ENCODE measurements around the gene ZNF490.

Gene ZNF490

DNA sequence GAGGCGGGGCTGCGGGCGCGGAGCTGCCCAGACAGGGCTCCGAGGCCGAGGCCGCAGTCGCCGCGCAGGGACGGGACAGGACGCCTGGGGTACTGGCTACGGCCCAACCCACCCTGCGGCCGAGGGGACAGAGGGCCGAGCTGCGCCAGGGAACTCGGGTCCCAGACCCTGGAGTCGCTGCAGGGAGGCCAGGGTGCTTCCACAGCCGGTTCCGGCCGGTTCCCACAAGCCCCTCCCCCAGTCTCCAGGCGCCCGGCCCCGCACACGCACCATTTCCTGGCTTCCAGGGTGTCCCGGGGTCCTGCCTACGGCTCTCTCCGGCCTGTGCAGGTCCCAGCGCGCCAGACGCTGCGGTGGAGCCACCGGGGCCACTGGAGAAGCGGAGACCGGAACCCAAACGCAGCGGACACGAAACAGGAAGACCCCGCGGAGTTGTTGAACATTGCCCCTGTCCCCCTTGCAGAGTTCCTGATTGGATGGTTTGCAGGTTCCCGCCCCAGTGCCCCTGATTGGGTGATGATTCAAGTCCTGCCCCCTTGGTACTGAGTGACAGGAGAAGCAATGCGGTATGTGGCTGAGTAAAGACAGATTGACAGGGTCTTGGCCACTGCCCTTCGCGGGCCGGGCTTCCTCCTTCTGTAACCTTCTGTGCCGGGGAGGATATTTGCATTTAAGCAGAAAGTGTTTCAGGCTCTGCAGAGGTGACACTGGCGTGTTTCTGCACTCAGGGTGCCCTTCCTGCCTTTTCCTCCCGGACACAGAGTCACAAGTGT lies 59.4 kb downstream of the ZNF490 start, which contains the start of gene ZNF564 (continued):
- TF ChIP-seq ZNF629 (tag by site-specific recombination; IDR thresholded peaks at IDR 0.05) (peak; percentile 75), ZNF16 (tag by site-specific recombination; IDR thresholded peaks at IDR 0.05; ENCODE audit: low read depth) (no peak), MZF1 (tag by site-specific recombination; IDR thresholded peaks at IDR 0.05; ENCODE audit: borderline replicate concordance) (0 out of 2 replicates have a peak, but pooled peaks have one; percentile 42), ZNF292 (tag by site-specific recombination; IDR thresholded peaks at IDR 0.05; ENCODE audit: borderline replicate concordance, low read depth) (no peak), ZBTB17 (tag by site-specific recombination; IDR thresholded peaks at IDR 0.05) (peak; percentile 84), ZNF561 (tag by site-specific recombination; IDR thresholded peaks at IDR 0.05; ENCODE audit: borderline replicate concordance) (peak; percentile 100), ZSCAN16 (tag by site-specific recombination; IDR thresholded peaks at IDR 0.05) (0 out of 2 replicates have a peak, but pooled peaks have one; percentile 48), ZNF112 (tag by site-specific recombination; IDR thresholded peaks at IDR 0.05) (no peak), ZBTB1 (tag by site-specific recombination; IDR thresholded peaks at IDR 0.05) (peak; percentile 90), ZNF549 (tag by site-specific recombination; IDR thresholded peaks at IDR 0.05) (no peak), MYNN (tag by site-specific recombination; IDR thresholded peaks at IDR 0.05; ENCODE audit: borderline replicate concordance) (no peak), ZFP69B (tag by site-specific recombination; IDR thresholded peaks at IDR 0.05) (peak; percentile 94), ZNF394 (tag by site-specific recombination; IDR thresholded peaks at IDR 0.05; ENCODE audit: borderline replicate concordance) (peak; percentile 100), GLIS1 (tag by site-specific recombination; IDR thresholded peaks at IDR 0.05) (peak; percentile 70; the same call in 1 of the 2 replicates), ZBTB20 (tag by site-specific recombination; IDR thresholded peaks at IDR 0.05) (peak; percentile 94), GLI4 (tag by site-specific recombination; IDR thresholded peaks at IDR 0.05) (no peak), ZNF10 (tag by site-specific recombination; IDR thresholded peaks at IDR 0.05) (no peak), YY1 (tag by site-specific recombination; IDR thresholded peaks at IDR 0.05) (peak; percentile 35; the same call in 1 of the 2 replicates), TRIM28 (IDR thresholded peaks at IDR 0.05; ENCODE audit: borderline replicate concordance, low read length) (peak; percentile 63; the same call in 1 of the 2 replicates), SCRT2 (tag by site-specific recombination; IDR thresholded peaks at IDR 0.05) (peak; percentile 77)
- TF ChIP-seq, protein P1, sequence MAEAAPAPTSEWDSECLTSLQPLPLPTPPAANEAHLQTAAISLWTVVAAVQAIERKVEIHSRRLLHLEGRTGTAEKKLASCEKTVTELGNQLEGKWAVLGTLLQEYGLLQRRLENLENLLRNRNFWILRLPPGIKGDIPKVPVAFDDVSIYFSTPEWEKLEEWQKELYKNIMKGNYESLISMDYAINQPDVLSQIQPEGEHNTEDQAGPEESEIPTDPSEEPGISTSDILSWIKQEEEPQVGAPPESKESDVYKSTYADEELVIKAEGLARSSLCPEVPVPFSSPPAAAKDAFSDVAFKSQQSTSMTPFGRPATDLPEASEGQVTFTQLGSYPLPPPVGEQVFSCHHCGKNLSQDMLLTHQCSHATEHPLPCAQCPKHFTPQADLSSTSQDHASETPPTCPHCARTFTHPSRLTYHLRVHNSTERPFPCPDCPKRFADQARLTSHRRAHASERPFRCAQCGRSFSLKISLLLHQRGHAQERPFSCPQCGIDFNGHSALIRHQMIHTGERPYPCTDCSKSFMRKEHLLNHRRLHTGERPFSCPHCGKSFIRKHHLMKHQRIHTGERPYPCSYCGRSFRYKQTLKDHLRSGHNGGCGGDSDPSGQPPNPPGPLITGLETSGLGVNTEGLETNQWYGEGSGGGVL (tag by site-specific recombination; IDR thresholded peaks at IDR 0.05) = no peak; the same call in 1 of the 2 replicates
- TF ChIP-seq, protein P2, sequence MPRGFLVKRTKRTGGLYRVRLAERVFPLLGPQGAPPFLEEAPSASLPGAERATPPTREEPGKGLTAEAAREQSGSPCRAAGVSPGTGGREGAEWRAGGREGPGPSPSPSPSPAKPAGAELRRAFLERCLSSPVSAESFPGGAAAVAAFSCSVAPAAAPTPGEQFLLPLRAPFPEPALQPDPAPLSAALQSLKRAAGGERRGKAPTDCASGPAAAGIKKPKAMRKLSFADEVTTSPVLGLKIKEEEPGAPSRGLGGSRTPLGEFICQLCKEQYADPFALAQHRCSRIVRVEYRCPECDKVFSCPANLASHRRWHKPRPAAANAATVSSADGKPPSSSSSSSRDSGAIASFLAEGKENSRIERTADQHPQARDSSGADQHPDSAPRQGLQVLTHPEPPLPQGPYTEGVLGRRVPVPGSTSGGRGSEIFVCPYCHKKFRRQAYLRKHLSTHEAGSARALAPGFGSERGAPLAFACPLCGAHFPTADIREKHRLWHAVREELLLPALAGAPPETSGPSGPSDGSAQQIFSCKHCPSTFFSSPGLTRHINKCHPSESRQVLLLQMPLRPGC (tag by site-specific recombination; IDR thresholded peaks at IDR 0.05) = 0 out of 2 replicates have a peak, but pooled peaks have one; percentile 62
- TF ChIP-seq, protein P3, sequence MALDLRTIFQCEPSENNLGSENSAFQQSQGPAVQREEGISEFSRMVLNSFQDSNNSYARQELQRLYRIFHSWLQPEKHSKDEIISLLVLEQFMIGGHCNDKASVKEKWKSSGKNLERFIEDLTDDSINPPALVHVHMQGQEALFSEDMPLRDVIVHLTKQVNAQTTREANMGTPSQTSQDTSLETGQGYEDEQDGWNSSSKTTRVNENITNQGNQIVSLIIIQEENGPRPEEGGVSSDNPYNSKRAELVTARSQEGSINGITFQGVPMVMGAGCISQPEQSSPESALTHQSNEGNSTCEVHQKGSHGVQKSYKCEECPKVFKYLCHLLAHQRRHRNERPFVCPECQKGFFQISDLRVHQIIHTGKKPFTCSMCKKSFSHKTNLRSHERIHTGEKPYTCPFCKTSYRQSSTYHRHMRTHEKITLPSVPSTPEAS (tag by site-specific recombination; IDR thresholded peaks at IDR 0.05) = peak; percentile 44
- TF ChIP-seq, protein P4, sequence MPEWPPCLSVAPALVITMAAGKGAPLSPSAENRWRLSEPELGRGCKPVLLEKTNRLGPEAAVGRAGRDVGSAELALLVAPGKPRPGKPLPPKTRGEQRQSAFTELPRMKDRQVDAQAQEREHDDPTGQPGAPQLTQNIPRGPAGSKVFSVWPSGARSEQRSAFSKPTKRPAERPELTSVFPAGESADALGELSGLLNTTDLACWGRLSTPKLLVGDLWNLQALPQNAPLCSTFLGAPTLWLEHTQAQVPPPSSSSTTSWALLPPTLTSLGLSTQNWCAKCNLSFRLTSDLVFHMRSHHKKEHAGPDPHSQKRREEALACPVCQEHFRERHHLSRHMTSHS (tag by site-specific recombination; IDR thresholded peaks at IDR 0.05) = no peak
- TF ChIP-seq, protein P5, sequence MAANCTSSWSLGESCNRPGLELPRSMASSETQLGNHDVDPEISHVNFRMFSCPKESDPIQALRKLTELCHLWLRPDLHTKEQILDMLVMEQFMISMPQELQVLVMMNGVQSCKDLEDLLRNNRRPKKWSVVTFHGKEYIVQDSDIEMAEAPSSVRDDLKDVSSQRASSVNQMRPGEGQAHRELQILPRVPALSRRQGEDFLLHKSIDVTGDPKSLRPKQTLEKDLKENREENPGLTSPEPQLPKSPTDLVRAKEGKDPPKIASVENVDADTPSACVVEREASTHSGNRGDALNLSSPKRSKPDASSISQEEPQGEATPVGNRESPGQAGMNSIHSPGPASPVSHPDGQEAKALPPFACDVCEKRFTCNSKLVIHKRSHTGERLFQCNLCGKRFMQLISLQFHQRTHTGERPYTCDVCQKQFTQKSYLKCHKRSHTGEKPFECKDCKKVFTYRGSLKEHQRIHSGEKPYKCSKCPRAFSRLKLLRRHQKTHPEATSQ (tag by site-specific recombination; IDR thresholded peaks at IDR 0.05) = peak; percentile 84; the same call in 1 of the 2 replicates
- TF ChIP-seq, protein P6, sequence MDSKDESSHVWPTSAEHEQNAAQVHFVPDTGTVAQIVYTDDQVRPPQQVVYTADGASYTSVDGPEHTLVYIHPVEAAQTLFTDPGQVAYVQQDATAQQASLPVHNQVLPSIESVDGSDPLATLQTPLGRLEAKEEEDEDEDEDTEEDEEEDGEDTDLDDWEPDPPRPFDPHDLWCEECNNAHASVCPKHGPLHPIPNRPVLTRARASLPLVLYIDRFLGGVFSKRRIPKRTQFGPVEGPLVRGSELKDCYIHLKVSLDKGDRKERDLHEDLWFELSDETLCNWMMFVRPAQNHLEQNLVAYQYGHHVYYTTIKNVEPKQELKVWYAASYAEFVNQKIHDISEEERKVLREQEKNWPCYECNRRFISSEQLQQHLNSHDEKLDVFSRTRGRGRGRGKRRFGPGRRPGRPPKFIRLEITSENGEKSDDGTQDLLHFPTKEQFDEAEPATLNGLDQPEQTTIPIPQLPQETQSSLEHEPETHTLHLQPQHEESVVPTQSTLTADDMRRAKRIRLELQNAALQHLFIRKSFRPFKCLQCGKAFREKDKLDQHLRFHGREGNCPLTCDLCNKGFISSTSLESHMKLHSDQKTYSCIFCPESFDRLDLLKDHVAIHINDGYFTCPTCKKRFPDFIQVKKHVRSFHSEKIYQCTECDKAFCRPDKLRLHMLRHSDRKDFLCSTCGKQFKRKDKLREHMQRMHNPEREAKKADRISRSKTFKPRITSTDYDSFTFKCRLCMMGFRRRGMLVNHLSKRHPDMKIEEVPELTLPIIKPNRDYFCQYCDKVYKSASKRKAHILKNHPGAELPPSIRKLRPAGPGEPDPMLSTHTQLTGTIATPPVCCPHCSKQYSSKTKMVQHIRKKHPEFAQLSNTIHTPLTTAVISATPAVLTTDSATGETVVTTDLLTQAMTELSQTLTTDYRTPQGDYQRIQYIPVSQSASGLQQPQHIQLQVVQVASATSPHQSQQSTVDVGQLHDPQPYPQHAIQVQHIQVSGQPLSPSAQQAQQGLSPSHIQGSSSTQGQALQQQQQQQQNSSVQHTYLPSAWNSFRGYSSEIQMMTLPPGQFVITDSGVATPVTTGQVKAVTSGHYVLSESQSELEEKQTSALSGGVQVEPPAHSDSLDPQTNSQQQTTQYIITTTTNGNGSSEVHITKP (tag by site-specific recombination; IDR thresholded peaks at IDR 0.05) = peak; percentile 72
- TF ChIP-seq, protein P7, sequence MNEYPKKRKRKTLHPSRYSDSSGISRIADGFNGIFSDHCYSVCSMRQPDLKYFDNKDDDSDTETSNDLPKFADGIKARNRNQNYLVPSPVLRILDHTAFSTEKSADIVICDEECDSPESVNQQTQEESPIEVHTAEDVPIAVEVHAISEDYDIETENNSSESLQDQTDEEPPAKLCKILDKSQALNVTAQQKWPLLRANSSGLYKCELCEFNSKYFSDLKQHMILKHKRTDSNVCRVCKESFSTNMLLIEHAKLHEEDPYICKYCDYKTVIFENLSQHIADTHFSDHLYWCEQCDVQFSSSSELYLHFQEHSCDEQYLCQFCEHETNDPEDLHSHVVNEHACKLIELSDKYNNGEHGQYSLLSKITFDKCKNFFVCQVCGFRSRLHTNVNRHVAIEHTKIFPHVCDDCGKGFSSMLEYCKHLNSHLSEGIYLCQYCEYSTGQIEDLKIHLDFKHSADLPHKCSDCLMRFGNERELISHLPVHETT (tag by site-specific recombination; IDR thresholded peaks at IDR 0.05) = peak; percentile 41; the same call in 1 of the 2 replicates
